HepG2 (cell line): ENCODE results near the gene TMEM134. TPM values are rescaled to one million over a fixed set of nuclear protein-coding genes. Genes with fewer than 3 reads are reported as not detected.

Experiments
- DR1 ChIP-seq: sonication (generic); formaldehyde crosslinking; IDR thresholded peaks from 2 replicates; pipeline ENCODE4 v1.8.0; 2021; ENCODE audit warnings: mild to moderate bottlenecking, missing genetic modification reagents, inconsistent platforms
- FOSL2 ChIP-seq: sonication (generic); formaldehyde crosslinking; IDR thresholded peaks from 2 replicates; pipeline ENCODE4 v1.4.0; 2020; ENCODE audit warnings: missing genetic modification reagents
- GABPB1 ChIP-seq: IDR thresholded peaks from 2 replicates; pipeline ENCODE4 v1.6.1; 2016; ENCODE audit warnings: mild to moderate bottlenecking, missing genetic modification reagents, moderate library complexity, missing compliant biosample characterization
- HOXA7 ChIP-seq: sonication (generic); formaldehyde crosslinking; IDR thresholded peaks from 2 replicates; pipeline ENCODE4 v1.8.1; 2022; ENCODE audit warnings: mild to moderate bottlenecking, missing genetic modification reagents, moderate library complexity
- MYC ChIP-seq: sonication (generic); formaldehyde crosslinking; IDR thresholded peaks from 2 replicates; pipeline ENCODE4 v1.9.0; 2021; ENCODE audit warnings: missing genetic modification reagents, borderline replicate concordance
- NFAT5 ChIP-seq: sonication (generic); formaldehyde crosslinking; IDR thresholded peaks from 2 replicates; pipeline ENCODE4 v1.4.0; 2020; ENCODE audit warnings: missing genetic modification reagents
- RNF219 ChIP-seq: sonication (generic); formaldehyde crosslinking; IDR thresholded peaks from 2 replicates; pipeline ENCODE4 v1.5.0; 2020; ENCODE audit warnings: mild to moderate bottlenecking, missing genetic modification reagents
- TEF ChIP-seq: sonication (generic); formaldehyde crosslinking; IDR thresholded peaks from 2 replicates; pipeline ENCODE4 v1.5.0; 2020; ENCODE audit warnings: missing genetic modification reagents
- THAP9 ChIP-seq: sonication (generic); formaldehyde crosslinking; IDR thresholded peaks from 2 replicates; pipeline ENCODE4; 2020; ENCODE audit warnings: missing genetic modification reagents, mild to moderate bottlenecking, borderline replicate concordance
- U2AF2 ChIP-seq: fragments of 200-400 bp; formaldehyde crosslinking; IDR thresholded peaks from 2 replicates; pipeline ENCODE4 v1.6.1; 2017; ENCODE audit warnings: low read depth, mild to moderate bottlenecking, low read length
- ZBTB38 ChIP-seq: sonication (generic); formaldehyde crosslinking; IDR thresholded peaks from 2 replicates; pipeline ENCODE4 v1.5.1; 2020; ENCODE audit warnings: mild to moderate bottlenecking, missing genetic modification reagents
- ZNF276 ChIP-seq: sonication (generic); formaldehyde crosslinking; IDR thresholded peaks from 2 replicates; pipeline ENCODE4 v1.4.0; 2020; ENCODE audit warnings: mild to moderate bottlenecking, low read depth, missing genetic modification reagents
- ZNF329 ChIP-seq: sonication (generic); formaldehyde crosslinking; IDR thresholded peaks from 2 replicates; pipeline ENCODE4 v1.9.0; 2021; ENCODE audit warnings: low read depth, mild to moderate bottlenecking, missing genetic modification reagents
- ZNF543 ChIP-seq: sonication (generic); formaldehyde crosslinking; IDR thresholded peaks from 2 replicates; pipeline ENCODE4 v1.4.0; 2020; ENCODE audit warnings: mild to moderate bottlenecking, missing genetic modification reagents
- ZNF557 ChIP-seq: sonication (generic); formaldehyde crosslinking; IDR thresholded peaks from 2 replicates; pipeline ENCODE4 v1.4.0; 2020; ENCODE audit warnings: missing genetic modification reagents
- ZNF782 ChIP-seq: sonication (generic); formaldehyde crosslinking; IDR thresholded peaks from 2 replicates; pipeline ENCODE4 v1.4.0; 2020; ENCODE audit warnings: missing genetic modification reagents, mild to moderate bottlenecking, borderline replicate concordance
- polyA plus RNA-seq, 8 experiments: library from polyadenylated mRNA; depleted of rRNA in 3 of 8; stranded (reverse) in 7 of 8; unstranded in 1 of 8; fragments of >200 nt; fragmentation: Illumina TruSeq in 4 of 8; extraction: Trizol in 4 of 8; gene quantifications; 2 replicates each; pipeline versions ENCODE4 v1.2.1 to v1.2.3, GENCODE V29; 2011 to 2016; ENCODE audit warnings: low read depth in 4 of 8, missing spikeins in 1 of 8, mixed read lengths in 1 of 8; ENCODE audit not compliant: insufficient read depth in 1 of 8
- total RNA-seq, 5 experiments: library from RNA; depleted of rRNA; stranded (reverse); fragments of >200 nt; fragmentation: Illumina TruSeq; extraction: Trizol; gene quantifications; 2 replicates each; pipeline ENCODE4 v1.2.3, GENCODE V29; 2016; ENCODE audit warnings: low read depth in 1 of 5

Gene TMEM134
- total and polyA plus RNA-seq, 2 of the 13 experiments (the other 11 are each of a cell fraction or from before 2014, with no cell fraction given), result 6.9 to 26.9 TPM

GRCh38 chr11:67508486-67509121 is 39.6 kb upstream of the TMEM134 start (continued):
- TF ChIP-seq NFAT5 (CRISPR knock-in tag) (peak; percentile 83), U2AF2 (peak; percentile 94), ZNF543 (no peak), DR1 (CRISPR knock-in tag) (no peak), RNF219 (CRISPR knock-in tag) (no peak), HOXA7 (no peak), THAP9 (CRISPR knock-in tag) (peak; percentile 40; the same call in 1 of the 2 replicates), ZBTB38 (no peak), ZNF557 (CRISPR knock-in tag) (no peak), ZNF782 (CRISPR knock-in tag) (0 out of 2 replicates have a peak, but pooled peaks have one; percentile 13), MYC (CRISPR knock-in tag) (peak; percentile 64), ZNF329 (CRISPR knock-in tag) (peak; percentile 29; the same call in 1 of the 2 replicates), FOSL2 (CRISPR knock-in tag) (no peak), TEF (CRISPR knock-in tag) (no peak), ZNF276 (no peak), GABPB1 (CRISPR knock-in tag) (peak; percentile 51; the same call in 1 of the 2 replicates)
